ENCODE results near the gene SEPTIN1. TPM values are rescaled to one million over a fixed set of nuclear protein-coding genes. Genes with fewer than 3 reads are reported as not detected.

The SEPTIN1 gene
- total RNA-seq, 5 donors from 2014 or later (not counting 1 experiment from before 2014, with no cell fraction given): 191 to 259 (median 229) TPM

DNA sequence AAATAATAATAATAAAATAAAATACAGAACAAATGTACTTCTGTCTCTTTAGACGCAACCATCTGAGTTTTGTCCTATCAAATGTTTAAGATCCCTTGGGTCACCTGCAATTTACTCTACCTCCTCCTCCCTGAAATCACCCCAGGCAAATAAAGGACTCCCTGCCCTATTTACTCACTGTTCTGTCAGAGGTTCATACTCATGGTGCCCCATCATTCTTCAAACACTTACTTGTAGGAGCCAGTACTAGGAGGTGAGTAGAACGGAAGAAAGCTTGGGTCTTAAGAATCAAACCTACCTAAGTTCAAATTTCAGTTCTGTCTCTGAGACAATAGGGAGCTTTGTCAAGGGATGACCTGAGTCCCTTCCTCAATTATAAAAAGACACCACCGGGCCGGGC lies 15.8 kb downstream of the SEPTIN1 start:
- WGBS (ENCODE audit: insufficient coverage): 87% methylated on average over 2 of the region's 4 CpGs
- no peak overlapping the region for H3K27ac ChIP-seq (ENCODE audit: low read length)
- DNase-seq: no peak
- H3K27me3 Mint-ChIP-seq: no peaks in the 10 kb centered on the region
- peak overlapping the region; percentile 85 to 91 (median 86) for H3K4me3 Mint-ChIP-seq
- H3K9me3 Mint-ChIP-seq: no peaks in the 10 kb centered on the region
- ATAC-seq (replicated peaks in 1 of 4): no peak
- peaks cover 45 to 50% (median 50%) of the 10 kb centered on the region in 3 donors for H3K4me1 Mint-ChIP-seq
- ChIA-PET CTCF (no interaction called here), POLR2A (no interaction called here)
- H3K9me3 ChIP-seq: no peaks in the 10 kb centered on the region
- no peaks in the 10 kb centered on the region for H3K27me3 ChIP-seq (replicated peaks in 1 of 2; ENCODE audit: control insufficient read depth in 2 of 2, extremely low read depth in 1 of 2, insufficient read depth in 2 of 2, low read length in 1 of 2)
- peaks cover 22 to 37% of the 10 kb centered on the region in 2 experiments for H3K4me1 ChIP-seq (ENCODE audit: control insufficient read depth in 1 of 2, extremely low read depth in 1 of 2, insufficient read depth in 2 of 2, low read length in 2 of 2)
- H3K27ac Mint-ChIP-seq: peak overlapping the region; percentile 54 to 92
- peaks cover 30% of the 10 kb centered on the region for H3K36me3 Mint-ChIP-seq
- H3K4me3 ChIP-seq (ENCODE audit: control insufficient read depth in 1 of 2, extremely low read depth in 1 of 2, low read length in 1 of 2): no peak overlapping the region
- peaks cover 9 to 29% of the 10 kb centered on the region in 2 donors for H3K36me3 ChIP-seq (ENCODE audit: control insufficient read depth in 2 of 2, extremely low read depth in 1 of 2, insufficient read depth in 1 of 2, low read length in 1 of 2)

DNA sequence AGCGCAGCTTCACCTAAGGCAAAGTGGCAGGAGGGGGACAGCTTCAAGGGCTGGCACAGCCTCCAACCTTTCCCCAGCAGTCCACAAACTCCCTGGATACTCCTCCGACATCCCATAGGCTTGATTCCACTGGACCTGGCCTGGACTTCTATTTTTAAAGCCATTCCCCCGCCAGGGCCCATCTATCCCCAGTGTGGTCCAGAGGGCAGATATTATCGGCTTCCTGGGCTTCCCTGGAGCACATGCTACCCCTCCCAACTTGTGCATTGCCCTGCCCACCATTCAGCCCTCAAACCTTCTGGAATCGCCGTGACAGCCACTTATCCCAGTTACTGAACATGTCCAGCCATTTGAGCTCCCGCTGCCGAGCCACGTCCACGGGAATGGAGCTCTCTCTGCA lies 17.2 kb downstream of the SEPTIN1 start:
- H3K36me3 ChIP-seq (ENCODE audit: control insufficient read depth in 2 of 2, extremely low read depth in 1 of 2, insufficient read depth in 1 of 2, low read length in 1 of 2): peaks cover 12 to 39% of the 10 kb centered on the region in 2 donors
- peaks cover 38 to 44% (median 43%) of the 10 kb centered on the region in 3 donors for H3K4me1 Mint-ChIP-seq
- ChIA-PET CTCF (no interaction called here), POLR2A (no interaction called here)
- H3K9me3 ChIP-seq: no peaks in the 10 kb centered on the region
- H3K9me3 Mint-ChIP-seq: no peaks in the 10 kb centered on the region
- H3K4me3 Mint-ChIP-seq: no peak overlapping the region
- WGBS (ENCODE audit: insufficient coverage): 96% methylated on average over 10 of the region's 10 CpGs
- no peaks in the 10 kb centered on the region for H3K27me3 ChIP-seq (replicated peaks in 1 of 2; ENCODE audit: control insufficient read depth in 2 of 2, extremely low read depth in 1 of 2, insufficient read depth in 2 of 2, low read length in 1 of 2)
- H3K27me3 Mint-ChIP-seq: no peaks in the 10 kb centered on the region
- no peak overlapping the region for H3K27ac ChIP-seq (ENCODE audit: low read length)
- H3K27ac Mint-ChIP-seq: peak overlapping the region in 1 of 2 donors; percentile 75
- no peak overlapping the region for H3K4me3 ChIP-seq (ENCODE audit: control insufficient read depth in 1 of 2, extremely low read depth in 1 of 2, low read length in 1 of 2)
- H3K36me3 Mint-ChIP-seq: peaks cover 35% of the 10 kb centered on the region
- peaks cover 17 to 30% of the 10 kb centered on the region in 2 experiments for H3K4me1 ChIP-seq (ENCODE audit: control insufficient read depth in 1 of 2, extremely low read depth in 1 of 2, insufficient read depth in 2 of 2, low read length in 2 of 2)
- ATAC-seq (replicated peaks in 1 of 4) (no peak), DNase-seq (no peak)

DNA sequence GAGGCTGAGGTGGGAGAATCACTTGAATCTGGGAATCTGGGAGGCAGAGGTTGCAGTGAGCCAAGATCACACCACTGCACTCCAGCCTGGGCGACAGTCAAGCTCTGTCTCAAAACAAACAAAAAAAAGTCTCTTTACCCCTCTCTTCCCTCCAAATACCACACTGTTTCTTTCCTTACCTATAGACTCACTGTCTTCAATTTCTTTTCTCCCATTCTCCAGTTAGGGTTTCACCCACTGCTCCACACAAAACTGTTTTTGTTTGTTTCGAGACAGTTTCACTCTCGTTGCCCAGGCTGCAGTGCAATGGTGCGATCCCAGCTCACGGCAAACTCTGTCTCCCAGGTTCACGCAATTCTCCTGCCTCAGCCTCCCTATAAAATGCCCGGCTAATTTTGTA lies 21.2 kb downstream of the SEPTIN1 start:
- H3K27ac Mint-ChIP-seq: peak overlapping the region in 1 of 2 donors; percentile 22
- H3K36me3 Mint-ChIP-seq: peaks cover 33% of the 10 kb centered on the region
- WGBS (ENCODE audit: insufficient coverage): 100% methylated on average over 3 of the region's 7 CpGs

DNA sequence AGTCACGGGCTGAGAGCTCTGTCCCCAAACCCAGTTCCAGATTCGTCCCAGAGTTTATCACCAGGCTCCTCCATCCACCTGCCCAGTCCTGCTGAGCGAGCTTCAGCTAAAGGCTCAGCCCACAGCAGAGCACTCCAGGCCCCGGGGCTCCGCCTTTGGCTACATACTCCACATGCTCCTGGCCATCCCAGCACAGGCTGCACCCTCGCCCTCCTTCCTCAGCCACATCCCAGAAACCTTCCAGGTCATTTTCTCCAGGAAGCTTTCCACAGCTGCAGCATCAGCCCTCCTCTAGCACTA lies 22.5 kb downstream of the SEPTIN1 start:
- Mint-ChIP-seq H3K27ac (peak overlapping the region in 1 of 2 donors; percentile 50), H3K4me1 (peaks cover 14 to 20% (median 17%) of the 10 kb centered on the region in 3 donors), H3K9me3 (no peaks in the 10 kb centered on the region), H3K4me3 (no peak overlapping the region), H3K36me3 (peaks cover 25% of the 10 kb centered on the region), H3K27me3 (no peaks in the 10 kb centered on the region)
- no peak for ATAC-seq (replicated peaks in 1 of 4)
- DNase-seq: no peak
- H3K4me3 ChIP-seq (ENCODE audit: control insufficient read depth in 1 of 2, extremely low read depth in 1 of 2, low read length in 1 of 2): no peak overlapping the region
- H3K9me3 ChIP-seq: no peaks in the 10 kb centered on the region
- POLR2A ChIA-PET: no interaction called here
- CTCF ChIA-PET: no interaction called here
- H3K4me1 ChIP-seq (ENCODE audit: control insufficient read depth in 1 of 2, extremely low read depth in 1 of 2, insufficient read depth in 2 of 2, low read length in 2 of 2): peaks cover 2 to 16% of the 10 kb centered on the region in 2 experiments
- H3K36me3 ChIP-seq (ENCODE audit: control insufficient read depth in 2 of 2, extremely low read depth in 1 of 2, insufficient read depth in 1 of 2, low read length in 1 of 2): peaks cover 25 to 48% of the 10 kb centered on the region in 2 donors
- no peaks in the 10 kb centered on the region for H3K27me3 ChIP-seq (replicated peaks in 1 of 2; ENCODE audit: control insufficient read depth in 2 of 2, extremely low read depth in 1 of 2, insufficient read depth in 2 of 2, low read length in 1 of 2)
- H3K27ac ChIP-seq (ENCODE audit: low read length): no peak overlapping the region
- 90% methylated on average over 5 of the region's 6 CpGs for WGBS (ENCODE audit: insufficient coverage)

More for the DNA sequence above, 21.2 kb downstream of the SEPTIN1 start:
- peaks cover 25 to 58% of the 10 kb centered on the region in 2 donors for H3K36me3 ChIP-seq (ENCODE audit: control insufficient read depth in 2 of 2, extremely low read depth in 1 of 2, insufficient read depth in 1 of 2, low read length in 1 of 2)
- Mint-ChIP-seq H3K27me3 (no peaks in the 10 kb centered on the region), H3K4me3 (no peak overlapping the region), H3K4me1 (peaks cover 10 to 16% (median 16%) of the 10 kb centered on the region in 3 donors), H3K9me3 (no peaks in the 10 kb centered on the region)
- no peak overlapping the region for H3K27ac ChIP-seq (ENCODE audit: low read length)
- H3K4me1 ChIP-seq (ENCODE audit: control insufficient read depth in 1 of 2, extremely low read depth in 1 of 2, insufficient read depth in 2 of 2, low read length in 2 of 2): peaks cover 0 to 6% of the 10 kb centered on the region in 2 experiments
- no peak for DNase-seq
- no peaks in the 10 kb centered on the region for H3K9me3 ChIP-seq
- CTCF ChIA-PET: no interaction called here
- no peak for ATAC-seq (replicated peaks in 1 of 4)
- no peaks in the 10 kb centered on the region for H3K27me3 ChIP-seq (replicated peaks in 1 of 2; ENCODE audit: control insufficient read depth in 2 of 2, extremely low read depth in 1 of 2, insufficient read depth in 2 of 2, low read length in 1 of 2)
- POLR2A ChIA-PET: no interaction called here
- H3K4me3 ChIP-seq (ENCODE audit: control insufficient read depth in 1 of 2, extremely low read depth in 1 of 2, low read length in 1 of 2): no peak overlapping the region

DNA sequence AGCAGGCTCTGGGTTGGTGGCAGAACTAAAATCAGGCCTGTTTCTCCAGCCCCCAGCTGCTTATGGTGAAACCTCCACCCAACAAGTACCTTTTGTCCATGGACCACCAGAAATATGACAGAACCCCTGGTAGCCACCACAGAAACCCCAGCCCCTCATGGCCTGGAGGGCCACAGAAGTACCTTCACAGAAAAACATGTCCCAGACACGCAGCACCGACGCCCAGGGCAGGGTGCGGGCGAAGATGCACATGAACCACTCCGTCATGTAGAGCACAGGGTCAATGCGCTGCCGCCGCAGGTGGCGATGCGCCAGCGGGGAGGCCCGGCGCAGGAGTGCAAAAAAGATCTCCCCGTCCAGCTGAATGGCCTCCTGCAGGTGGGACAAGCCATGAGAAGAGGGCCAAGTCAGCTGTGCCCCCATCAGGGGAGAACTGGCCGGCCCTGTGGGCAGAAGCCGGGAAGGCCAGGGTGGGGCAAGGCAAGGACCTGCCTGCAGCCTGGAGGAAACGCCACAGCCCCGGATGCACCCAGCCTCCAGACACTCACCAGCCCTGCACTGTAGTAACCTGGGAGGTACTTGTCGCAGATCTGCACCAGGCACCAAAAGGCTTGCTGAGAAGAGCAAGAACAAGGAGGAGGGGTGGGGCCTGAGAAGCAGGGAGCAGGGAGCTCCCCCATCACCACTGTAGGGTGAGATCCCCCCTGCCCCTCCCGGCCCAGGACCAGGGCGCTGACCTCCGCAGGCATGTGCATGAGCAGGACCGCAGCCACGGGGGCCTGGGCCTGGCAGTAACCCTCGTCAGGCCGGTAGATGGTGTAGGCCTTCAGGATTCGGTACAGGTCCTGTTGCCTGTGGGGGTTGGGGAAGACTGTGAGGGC lies 23.1 kb downstream of the SEPTIN1 start:
- Histone ChIP-seq H3K9me3 (no peaks in the 10 kb centered on the region), H3K4me1 (ENCODE audit: control insufficient read depth in 1 of 2, extremely low read depth in 1 of 2, insufficient read depth in 2 of 2, low read length in 2 of 2) (peaks cover 2 to 22% of the 10 kb centered on the region in 2 experiments), H3K36me3 (ENCODE audit: control insufficient read depth in 2 of 2, extremely low read depth in 1 of 2, insufficient read depth in 1 of 2, low read length in 1 of 2) (peaks cover 22 to 42% of the 10 kb centered on the region in 2 donors), H3K27ac (ENCODE audit: low read length) (no peak overlapping the region), H3K27me3 (replicated peaks in 1 of 2; ENCODE audit: control insufficient read depth in 2 of 2, extremely low read depth in 1 of 2, insufficient read depth in 2 of 2, low read length in 1 of 2) (no peaks in the 10 kb centered on the region), H3K4me3 (ENCODE audit: control insufficient read depth in 1 of 2, extremely low read depth in 1 of 2, low read length in 1 of 2) (no peak overlapping the region)
- H3K4me1 Mint-ChIP-seq: peaks cover 19 to 25% (median 20%) of the 10 kb centered on the region in 3 donors
- no peak overlapping the region for H3K4me3 Mint-ChIP-seq
- H3K27ac Mint-ChIP-seq: peak overlapping the region in 1 of 2 donors; percentile 6
- CTCF ChIA-PET: interaction anchor here in 1 of 2 donors (0.5 kb wide), 1 partner anchor 19 kb away, joined by 6 read pairs; no protein-coding TSS in a partner anchor
- POLR2A ChIA-PET: no interaction called here
- no peaks in the 10 kb centered on the region for H3K27me3 Mint-ChIP-seq
- 96% methylated on average over 24 of the region's 28 CpGs for WGBS (ENCODE audit: insufficient coverage)
- no peaks in the 10 kb centered on the region for H3K9me3 Mint-ChIP-seq
- DNase-seq: no peak
- ATAC-seq (replicated peaks in 1 of 4): no peak
- H3K36me3 Mint-ChIP-seq: peaks cover 19% of the 10 kb centered on the region

DNA sequence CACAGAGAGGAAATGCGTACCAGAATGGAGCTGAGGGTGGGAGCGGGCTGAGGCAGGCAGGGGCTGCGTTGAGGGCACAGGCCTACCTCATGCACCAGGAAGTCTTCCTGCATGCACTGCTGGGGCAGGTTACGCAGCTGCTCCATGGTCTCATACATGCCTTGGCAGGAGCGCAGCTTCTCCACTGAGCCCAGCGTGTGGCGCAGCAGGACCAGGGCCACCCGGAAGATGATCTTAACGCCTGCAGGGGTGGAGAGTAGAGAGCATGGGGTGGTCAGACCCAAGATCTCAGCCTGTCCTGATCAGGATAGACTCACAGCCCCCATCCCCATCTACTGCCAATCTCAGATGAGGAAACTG lies 23.8 kb downstream of the SEPTIN1 start:
- Histone ChIP-seq H3K4me1 (ENCODE audit: control insufficient read depth in 1 of 2, extremely low read depth in 1 of 2, insufficient read depth in 2 of 2, low read length in 2 of 2) (peaks cover 2 to 29% of the 10 kb centered on the region in 2 experiments), H3K9me3 (no peaks in the 10 kb centered on the region), H3K27ac (ENCODE audit: low read length) (no peak overlapping the region), H3K36me3 (ENCODE audit: control insufficient read depth in 2 of 2, extremely low read depth in 1 of 2, insufficient read depth in 1 of 2, low read length in 1 of 2) (peaks cover 22 to 46% of the 10 kb centered on the region in 2 donors), H3K4me3 (ENCODE audit: control insufficient read depth in 1 of 2, extremely low read depth in 1 of 2, low read length in 1 of 2) (no peak overlapping the region), H3K27me3 (replicated peaks in 1 of 2; ENCODE audit: control insufficient read depth in 2 of 2, extremely low read depth in 1 of 2, insufficient read depth in 2 of 2, low read length in 1 of 2) (no peaks in the 10 kb centered on the region)
- H3K27ac Mint-ChIP-seq: no peak overlapping the region
- peaks cover 25 to 32% (median 27%) of the 10 kb centered on the region in 3 donors for H3K4me1 Mint-ChIP-seq
- H3K36me3 Mint-ChIP-seq: peaks cover 19% of the 10 kb centered on the region
- H3K27me3 Mint-ChIP-seq: no peaks in the 10 kb centered on the region
- no peak for DNase-seq
- no peaks in the 10 kb centered on the region for H3K9me3 Mint-ChIP-seq
- CTCF ChIA-PET: interaction anchor here in 1 of 2 donors (0.5 kb wide), 1 partner anchor 19 kb away, joined by 6 read pairs; no protein-coding TSS in a partner anchor
- ATAC-seq (replicated peaks in 1 of 4): no peak
- POLR2A ChIA-PET: no interaction called here
- 100% methylated on average over 4 of the region's 9 CpGs for WGBS (ENCODE audit: insufficient coverage)
- H3K4me3 Mint-ChIP-seq: no peak overlapping the region

All from T-cell (primary cell).